Calu3 (cell line): ENCODE measurements around the gene PPP2R3B. TPM values are rescaled to one million over a fixed set of nuclear protein-coding genes. Genes with fewer than 3 reads are reported as not detected.
A peak's percentile ranks its signal among the peaks of the same experiment; 100 is the strongest.

Source experiments
- BruUV-seq: library from RNA; stranded (reverse); fragments of 400-500 nt; replicated peaks from 2 replicates; lab custom pipeline; 2021; lab: Mats Ljungman, UMichigan
- CTCF ChIA-PET: fragments of 300-600 bp; sonication (Branson Sonifier 250); formaldehyde crosslinking; loops from one replicate; lab custom pipeline; 2022; ENCODE audit warnings: antibody characterized with exemption; lab: Charles Lee
- DNase-seq: peaks from one replicate; pipeline ENCODE4 v3.0.0; 2022
- H3K27ac Mint-ChIP-seq: one replicate; pipeline ENCODE4 v1.8.0; 2022; ENCODE audit warnings: mixed read lengths; ENCODE audit not compliant: unreplicated experiment
- H3K27me3 Mint-ChIP-seq: one replicate; pipeline ENCODE4 v1.8.0; 2022; ENCODE audit warnings: mixed read lengths; ENCODE audit not compliant: unreplicated experiment
- H3K36me3 Mint-ChIP-seq: one replicate; pipeline ENCODE4 v1.8.0; 2022; ENCODE audit warnings: mild to moderate bottlenecking, moderate library complexity, mixed read lengths; ENCODE audit not compliant: insufficient read depth, unreplicated experiment
- H3K4me1 Mint-ChIP-seq: one replicate; pipeline ENCODE4 v1.8.0; 2022; ENCODE audit warnings: mild to moderate bottlenecking, low read depth, mixed read lengths; ENCODE audit not compliant: unreplicated experiment
- H3K4me3 Mint-ChIP-seq: one replicate; pipeline ENCODE4 v1.8.0; 2022; ENCODE audit warnings: mild to moderate bottlenecking, low read depth, moderate library complexity, mixed read lengths; ENCODE audit not compliant: unreplicated experiment
- H3K9me3 Mint-ChIP-seq: one replicate; pipeline ENCODE4 v1.8.0; 2022; ENCODE audit warnings: low read depth, mixed read lengths; ENCODE audit not compliant: unreplicated experiment
- intact Hi-C: fragments of 100-400 bp; cut with micrococcal nuclease; formaldehyde crosslinking; loops from one replicate; pipeline ENCODE4 v1.10.0; 2022; ENCODE audit not compliant: unreplicated experiment
- total RNA-seq: library from RNA; stranded (reverse); gene quantifications from 2 replicates; pipeline ENCODE4 v1.2.3, GENCODE V29; 2022
- TF ChIP-seq, protein P1 (sequence below): fragments of 200-600 bp; IDR thresholded peaks from one replicate; pipeline ENCODE4 v1.8.0; 2022; ENCODE audit warnings: antibody characterized with exemption; ENCODE audit not compliant: unreplicated experiment

PPP2R3B gene
- total RNA-seq, 1 experiment from 2014 or later, result 25.4 TPM

DNA sequence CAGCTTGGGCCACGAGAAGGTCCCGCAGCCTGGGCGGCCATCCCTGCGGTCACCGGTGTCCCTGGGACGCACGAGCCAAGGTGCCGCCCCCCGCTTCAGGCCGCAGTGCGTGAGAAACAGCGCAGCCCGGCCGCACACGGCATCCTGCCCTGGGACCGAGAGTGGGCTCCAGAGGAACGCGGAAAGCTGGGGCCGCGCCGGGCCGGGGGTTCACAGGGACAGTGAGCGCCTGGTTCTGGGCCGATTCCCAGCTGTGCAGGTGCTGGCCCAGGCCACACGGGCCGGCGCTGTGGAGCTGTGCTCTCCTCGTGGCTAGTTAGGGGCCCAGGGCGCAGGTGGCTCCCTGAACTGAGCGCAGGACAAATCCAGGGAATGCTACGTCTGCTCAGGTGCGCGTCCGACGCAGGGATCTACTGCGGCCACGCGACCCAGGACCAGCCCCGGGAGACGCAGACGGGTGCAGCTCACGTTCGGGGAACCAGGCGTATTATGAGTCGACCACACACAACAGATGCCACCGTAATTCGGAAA, 42.3 kb downstream of the PPP2R3B start:
- intact Hi-C loops, result no loop called here
- TF ChIP-seq, protein P1, sequence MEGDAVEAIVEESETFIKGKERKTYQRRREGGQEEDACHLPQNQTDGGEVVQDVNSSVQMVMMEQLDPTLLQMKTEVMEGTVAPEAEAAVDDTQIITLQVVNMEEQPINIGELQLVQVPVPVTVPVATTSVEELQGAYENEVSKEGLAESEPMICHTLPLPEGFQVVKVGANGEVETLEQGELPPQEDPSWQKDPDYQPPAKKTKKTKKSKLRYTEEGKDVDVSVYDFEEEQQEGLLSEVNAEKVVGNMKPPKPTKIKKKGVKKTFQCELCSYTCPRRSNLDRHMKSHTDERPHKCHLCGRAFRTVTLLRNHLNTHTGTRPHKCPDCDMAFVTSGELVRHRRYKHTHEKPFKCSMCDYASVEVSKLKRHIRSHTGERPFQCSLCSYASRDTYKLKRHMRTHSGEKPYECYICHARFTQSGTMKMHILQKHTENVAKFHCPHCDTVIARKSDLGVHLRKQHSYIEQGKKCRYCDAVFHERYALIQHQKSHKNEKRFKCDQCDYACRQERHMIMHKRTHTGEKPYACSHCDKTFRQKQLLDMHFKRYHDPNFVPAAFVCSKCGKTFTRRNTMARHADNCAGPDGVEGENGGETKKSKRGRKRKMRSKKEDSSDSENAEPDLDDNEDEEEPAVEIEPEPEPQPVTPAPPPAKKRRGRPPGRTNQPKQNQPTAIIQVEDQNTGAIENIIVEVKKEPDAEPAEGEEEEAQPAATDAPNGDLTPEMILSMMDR, result no peak
- CTCF ChIA-PET, result no interaction called here

DNA sequence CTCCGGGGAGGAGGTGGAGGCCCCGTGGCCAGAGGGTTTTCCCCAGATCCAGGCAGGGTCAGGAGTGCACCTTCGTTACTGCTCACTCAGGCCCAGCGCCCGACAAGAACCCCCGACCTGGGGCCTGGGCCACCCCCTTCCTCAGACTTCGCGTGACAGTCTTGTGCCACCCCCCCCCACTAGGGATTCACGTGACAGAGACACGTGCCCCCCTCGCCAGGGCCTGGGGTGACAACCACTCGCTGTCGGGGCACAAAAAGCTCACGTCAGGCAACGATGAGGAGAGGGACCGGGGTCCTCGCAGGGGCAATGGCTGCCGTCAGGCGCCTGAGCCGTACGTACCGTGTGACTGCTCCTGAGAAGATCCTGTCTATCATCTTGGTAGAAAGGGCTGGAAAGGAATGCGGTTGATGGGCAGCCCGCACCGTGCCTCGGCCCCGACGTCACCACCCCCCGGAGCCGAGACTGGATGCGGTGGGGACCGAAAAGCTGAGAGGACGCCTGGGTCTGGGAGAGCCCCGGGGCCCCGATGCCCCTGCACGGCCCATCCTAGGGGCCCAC, 45.1 kb downstream of the PPP2R3B start:
- peaks cover 3% of the 10 kb centered on the region for H3K9me3 Mint-ChIP-seq
- intact Hi-C loops, result no loop called here
- H3K4me1 Mint-ChIP-seq, result no peaks in the 10 kb centered on the region
- H3K36me3 Mint-ChIP-seq, result peaks cover 36% of the 10 kb centered on the region
- no peaks in the 10 kb centered on the region for H3K27me3 Mint-ChIP-seq
- DNase-seq, result no peak
- BruUV-seq, result no TSS peak
- H3K4me3 Mint-ChIP-seq, result no peak overlapping the region
- TF ChIP-seq, protein P1, result no peak
- H3K27ac Mint-ChIP-seq, result peak overlapping the region; percentile 51
- CTCF ChIA-PET, result no interaction called here

More for the DNA sequence above, 42.3 kb downstream of the PPP2R3B start:
- H3K4me3 Mint-ChIP-seq, result no peak overlapping the region
- no peak overlapping the region for H3K27ac Mint-ChIP-seq
- H3K9me3 Mint-ChIP-seq, result peaks cover 7% of the 10 kb centered on the region
- no peaks in the 10 kb centered on the region for H3K4me1 Mint-ChIP-seq
- H3K27me3 Mint-ChIP-seq, result no peaks in the 10 kb centered on the region
- peaks cover 14% of the 10 kb centered on the region for H3K36me3 Mint-ChIP-seq
- no TSS peak for BruUV-seq
- no peak for DNase-seq

DNA sequence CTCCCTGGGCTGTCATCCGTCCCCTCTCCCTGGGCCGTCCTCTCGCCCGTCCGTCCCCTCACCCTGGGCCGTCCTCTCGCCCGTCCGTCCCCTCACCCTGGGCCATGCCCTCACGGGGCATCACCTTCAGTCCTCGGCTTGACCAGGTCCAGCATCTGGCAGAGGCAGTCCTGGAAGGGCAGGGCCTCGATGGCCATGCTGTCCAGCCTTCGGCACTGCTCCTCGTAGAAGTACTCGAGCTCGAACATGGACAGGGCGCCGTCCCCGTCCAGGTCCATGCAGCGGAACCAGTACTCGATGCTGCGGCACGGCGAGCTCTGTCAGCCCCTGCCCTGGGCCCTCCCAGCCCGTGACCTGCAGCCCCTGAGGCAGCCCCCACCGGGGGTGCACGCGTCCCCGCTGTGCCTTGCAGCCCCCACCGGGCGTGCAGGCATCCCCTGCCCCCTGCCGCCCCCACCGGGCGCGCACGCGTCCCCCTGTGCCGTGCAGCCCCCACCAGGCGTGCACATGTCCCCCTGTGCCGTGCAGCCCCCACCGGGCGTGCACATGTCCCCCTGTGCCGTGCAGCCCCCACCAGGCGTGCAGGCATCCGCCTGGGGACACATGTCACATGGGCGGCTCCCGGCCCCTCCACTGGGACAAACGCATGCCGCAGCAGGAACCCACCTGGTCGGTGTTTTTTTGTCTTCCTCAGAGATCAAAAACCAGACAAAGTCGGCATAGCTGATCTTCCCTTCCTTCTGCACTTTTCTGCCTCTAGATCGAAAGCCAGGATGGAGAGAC, 45.9 kb downstream of the PPP2R3B start:
- no peak for DNase-seq
- CTCF ChIA-PET, result no interaction called here
- TF ChIP-seq, protein P1, result no peak
- Mint-ChIP-seq H3K4me3 (no peak overlapping the region), H3K27ac (no peak overlapping the region), H3K4me1 (no peaks in the 10 kb centered on the region), H3K27me3 (no peaks in the 10 kb centered on the region), H3K36me3 (peaks cover 36% of the 10 kb centered on the region), H3K9me3 (peaks cover 7% of the 10 kb centered on the region)
- intact Hi-C loops, result no loop called here
- no TSS peak for BruUV-seq

DNA sequence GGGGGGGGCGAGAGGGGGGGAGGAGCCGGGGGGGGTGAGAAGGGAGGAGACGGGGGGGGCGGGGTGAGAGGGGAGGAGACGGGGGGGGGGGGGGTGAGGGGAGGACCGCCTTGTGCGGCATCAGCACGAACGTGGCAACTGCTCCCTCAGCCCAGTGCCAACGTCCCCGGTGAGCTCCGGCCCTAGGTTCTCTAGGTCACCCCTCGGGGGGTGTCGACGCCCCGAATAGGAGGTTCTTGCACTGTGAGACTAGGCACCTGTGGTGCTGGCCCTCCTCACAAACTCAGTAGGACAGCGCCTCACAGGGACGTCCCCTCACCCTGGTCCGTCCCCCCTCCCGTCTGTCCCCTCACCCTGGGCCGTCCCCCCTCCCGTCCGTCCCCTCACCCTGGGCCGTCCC, 46.6 kb downstream of the PPP2R3B start:
- intact Hi-C loops, result no loop called here
- TF ChIP-seq, protein P1, result no peak
- Mint-ChIP-seq H3K9me3 (peaks cover 7% of the 10 kb centered on the region), H3K4me3 (no peak overlapping the region), H3K27me3 (no peaks in the 10 kb centered on the region), H3K4me1 (no peaks in the 10 kb centered on the region), H3K36me3 (peaks cover 41% of the 10 kb centered on the region), H3K27ac (no peak overlapping the region)
- CTCF ChIA-PET, result no interaction called here
- no TSS peak for BruUV-seq
- DNase-seq, result no peak
